GM19397 (cell line): Measurements from ENCODE around the gene MUC5B.

ENCODE experiments used
- ATAC-seq: cut with Tn5 transposase; IDR thresholded peaks from one replicate; pipeline ENCODE4 v1.9.1; 2021; ENCODE audit warnings: mild to moderate bottlenecking, moderate library complexity; ENCODE audit not compliant: unreplicated experiment

MUC5B gene

GRCh38 chr11:1218788-1219445 lies 3.9 kb upstream of the MUC5B start:
- no peak for ATAC-seq

- ATAC-seq: no peak
Observed at GRCh38 chr11:1219446-1219833, 3.4 kb upstream of the MUC5B start.

- ATAC-seq: no peak
Observed at GRCh38 chr11:1219834-1220815, 2.7 kb upstream of the MUC5B start.

- no peak for ATAC-seq
Observed at GRCh38 chr11:1220941-1221721, 1.7 kb upstream of the MUC5B start.

- no peak for ATAC-seq
Observed at GRCh38 chr11:1221848-1222311, 986 bp upstream of the MUC5B start.

- ATAC-seq: no peak
Observed at GRCh38 chr11:1223346-1224110, 662 bp downstream of the MUC5B start.

- ATAC-seq: no peak
Observed at GRCh38 chr11:1224111-1224490, 1.2 kb downstream of the MUC5B start.

GRCh38 chr11:1224491-1225385 lies 1.9 kb downstream of the MUC5B start:
- ATAC-seq: no peak

- no peak for ATAC-seq
Observed at GRCh38 chr11:1225386-1226225, 2.7 kb downstream of the MUC5B start.

- no peak for ATAC-seq
Observed at GRCh38 chr11:1226226-1226985, 3.5 kb downstream of the MUC5B start.

- ATAC-seq: no peak
Observed at GRCh38 chr11:1226986-1227550, 4.2 kb downstream of the MUC5B start.

- ATAC-seq: no peak
Observed at GRCh38 chr11:1227551-1228100, 4.8 kb downstream of the MUC5B start.

- no peak for ATAC-seq
Observed at GRCh38 chr11:1228101-1228821, 5.4 kb downstream of the MUC5B start.

- no peak for ATAC-seq
Observed at GRCh38 chr11:1228921-1229451, 6.1 kb downstream of the MUC5B start.

GRCh38 chr11:1229471-1230120 lies 6.7 kb downstream of the MUC5B start:
- no peak for ATAC-seq

- ATAC-seq: no peak
Observed at GRCh38 chr11:1230121-1230455, 7.2 kb downstream of the MUC5B start.
